Caco-2 (cell line): ENCODE measurements around the gene CSNK2A3. TPM values are rescaled to one million over a fixed set of nuclear protein-coding genes. Genes with fewer than 3 reads are reported as not detected.

Experiments used
- BruUV-seq: library from RNA; stranded (reverse); fragments of 400-500 nt; replicated peaks from 2 replicates; lab custom pipeline; 2021; lab: Mats Ljungman, UMichigan
- CTCF ChIA-PET: fragments of 300-600 bp; sonication (Branson Sonifier 250); formaldehyde crosslinking; loops from one replicate; lab custom pipeline; 2022; ENCODE audit warnings: antibody characterized with exemption; lab: Charles Lee
- POLR2A ChIA-PET: fragments of 300-600 bp; sonication (Branson Sonifier 250); formaldehyde crosslinking; loops from one replicate; lab custom pipeline; 2022; ENCODE audit warnings: antibody characterized with exemption; lab: Charles Lee
- DNase-seq, 2 experiments: peaks; one replicate each; pipeline versions ENCODE4 v3.0.0 to v3.0.0-alpha.2; 2020 to 2022
- H3K27me3 ChIP-seq: replicated peaks from 2 replicates; pipeline ENCODE4 v1.6.0; 2011; ENCODE audit warnings: low read length; ENCODE audit not compliant: control insufficient read depth, insufficient read depth
- H3K36me3 ChIP-seq: 2 replicates; pipeline ENCODE4 v1.5.1; 2011; ENCODE audit warnings: low read length; ENCODE audit not compliant: control insufficient read depth, insufficient read depth
- H3K4me1 ChIP-seq: fragments of 250-450 bp; sonication (Bioruptor Pico); 2 replicates; pipeline ENCODE4 v1.5.1; 2020; ENCODE audit warnings: mild to moderate bottlenecking
- H3K4me3 ChIP-seq: 2 replicates; pipeline ENCODE4 v1.5.1; 2011; ENCODE audit warnings: low read depth, mild to moderate bottlenecking, control low read depth, low read length
- H3K9me3 ChIP-seq: fragments of 250-450 bp; sonication (Bioruptor Pico); 2 replicates; pipeline ENCODE4 v1.5.1; 2020; ENCODE audit warnings: mild to moderate bottlenecking, moderate library complexity
- H3K27ac Mint-ChIP-seq: one replicate; pipeline ENCODE4 v1.8.0; 2022; ENCODE audit warnings: mixed read lengths; ENCODE audit not compliant: unreplicated experiment
- H3K27me3 Mint-ChIP-seq: one replicate; pipeline ENCODE4 v1.8.0; 2022; ENCODE audit warnings: mixed read lengths; ENCODE audit not compliant: insufficient read depth, unreplicated experiment
- H3K36me3 Mint-ChIP-seq: one replicate; pipeline ENCODE4 v1.8.0; 2022; ENCODE audit warnings: mild to moderate bottlenecking, mixed read lengths; ENCODE audit not compliant: insufficient read depth, unreplicated experiment
- H3K4me1 Mint-ChIP-seq: one replicate; pipeline ENCODE4 v1.8.0; 2022; ENCODE audit warnings: low read depth, mixed read lengths; ENCODE audit not compliant: unreplicated experiment
- H3K4me3 Mint-ChIP-seq: one replicate; pipeline ENCODE4 v1.8.0; 2022; ENCODE audit warnings: mild to moderate bottlenecking, moderate library complexity, mixed read lengths; ENCODE audit not compliant: unreplicated experiment
- H3K9me3 Mint-ChIP-seq: one replicate; pipeline ENCODE4 v1.8.0; 2022; ENCODE audit warnings: mixed read lengths; ENCODE audit not compliant: unreplicated experiment
- CTCF ChIP-seq, 2 experiments: fragments of 200-600 bp in 1 of 2; IDR thresholded peaks; 1 replicate in 1 of 2; 2 replicates in 1 of 2; pipeline versions ENCODE4 v1.5.1 to v1.8.0; 2011 to 2022; ENCODE audit warnings: antibody characterized with exemption in 1 of 2, control low read depth in 1 of 2, inconsistent platforms in 1 of 2, low read depth in 1 of 2, low read length in 1 of 2, mild to moderate bottlenecking in 1 of 2, moderate library complexity in 1 of 2; ENCODE audit not compliant: insufficient read depth in 1 of 2, severe bottlenecking in 1 of 2, unreplicated experiment in 1 of 2
- intact Hi-C: fragments of 100-400 bp; cut with micrococcal nuclease; formaldehyde crosslinking; loops from one replicate; pipeline ENCODE4 v1.10.0; 2022; ENCODE audit not compliant: unreplicated experiment
- total RNA-seq: library from RNA; stranded (reverse); gene quantifications from 2 replicates; pipeline ENCODE4 v1.2.3, GENCODE V29; 2022

The CSNK2A3 gene
- total RNA-seq, 1 experiment from 2014 or later = 0.75 TPM

GRCh38 chr11:11370255-11370961 lies 17.4 kb upstream of the CSNK2A3 start:
- intact Hi-C loops = no loop called here
- Histone ChIP-seq H3K4me3 (no peak overlapping the region), H3K27me3 (0 out of 2 replicates have a peak, but pooled peaks cover 1% of the 10 kb centered on the region), H3K36me3 (no peaks in the 10 kb centered on the region), H3K9me3 (0 out of 2 replicates have a peak, but pooled peaks cover 7% of the 10 kb centered on the region), H3K4me1 (no peaks in the 10 kb centered on the region)
- no peak for TF ChIP-seq CTCF (IDR thresholded peaks at IDR 0.05; ENCODE audit: insufficient read depth in 1 of 2, low read depth in 1 of 2, low read length in 1 of 2, severe bottlenecking in 1 of 2, unreplicated experiment in 1 of 2)
- Mint-ChIP-seq H3K4me3 (no peak overlapping the region), H3K27me3 (peaks cover 23% of the 10 kb centered on the region), H3K36me3 (no peaks in the 10 kb centered on the region), H3K4me1 (no peaks in the 10 kb centered on the region), H3K27ac (no peak overlapping the region), H3K9me3 (peaks cover 21% of the 10 kb centered on the region)
- POLR2A ChIA-PET = no interaction called here
- CTCF ChIA-PET = interaction anchor here (0.7 kb wide), 1 partner anchor 32 kb away, joined by 3 read pairs; no protein-coding TSS in a partner anchor
- no TSS peak for BruUV-seq
- no peak for DNase-seq

- H3K4me3 ChIP-seq = no peak overlapping the region
- no peak for TF ChIP-seq CTCF (IDR thresholded peaks at IDR 0.05; ENCODE audit: insufficient read depth in 1 of 2, low read depth in 1 of 2, low read length in 1 of 2, severe bottlenecking in 1 of 2, unreplicated experiment in 1 of 2)
- H3K9me3 ChIP-seq = 0 out of 2 replicates have a peak, but pooled peaks cover 7% of the 10 kb centered on the region
- Mint-ChIP-seq H3K36me3 (no peaks in the 10 kb centered on the region), H3K4me3 (no peak overlapping the region), H3K4me1 (no peaks in the 10 kb centered on the region), H3K27me3 (peaks cover 21% of the 10 kb centered on the region), H3K27ac (no peak overlapping the region), H3K9me3 (peaks cover 21% of the 10 kb centered on the region)
- H3K4me1 ChIP-seq = no peaks in the 10 kb centered on the region
- POLR2A ChIA-PET = no interaction called here
- DNase-seq = no peak
- 0 out of 2 replicates have a peak, but pooled peaks cover under 1% of the 10 kb centered on the region for H3K27me3 ChIP-seq
- no peaks in the 10 kb centered on the region for H3K36me3 ChIP-seq
- BruUV-seq = no TSS peak
- intact Hi-C loops = no loop called here
- CTCF ChIA-PET = no interaction called here
These were observed 13.7 kb upstream of the CSNK2A3 start for GRCh38 chr11:11366793-11367192.

GRCh38 chr11:11363674-11364073 lies 10.6 kb upstream of the CSNK2A3 start:
- no peak overlapping the region for H3K4me3 ChIP-seq
- intact Hi-C loops = no loop called here
- H3K36me3 ChIP-seq = no peaks in the 10 kb centered on the region
- BruUV-seq = no TSS peak
- no peak for TF ChIP-seq CTCF (IDR thresholded peaks at IDR 0.05; ENCODE audit: insufficient read depth in 1 of 2, low read depth in 1 of 2, low read length in 1 of 2, severe bottlenecking in 1 of 2, unreplicated experiment in 1 of 2)
- CTCF ChIA-PET = no interaction called here
- H3K9me3 ChIP-seq = 0 out of 2 replicates have a peak, but pooled peaks cover 7% of the 10 kb centered on the region
- no peaks in the 10 kb centered on the region for H3K4me1 ChIP-seq
- H3K4me1 Mint-ChIP-seq = no peaks in the 10 kb centered on the region
- H3K27ac Mint-ChIP-seq = no peak overlapping the region
- H3K4me3 Mint-ChIP-seq = no peak overlapping the region
- DNase-seq = no peak
- peaks cover 6% of the 10 kb centered on the region for H3K27me3 Mint-ChIP-seq
- H3K36me3 Mint-ChIP-seq = no peaks in the 10 kb centered on the region
- POLR2A ChIA-PET = no interaction called here
- peaks cover 10% of the 10 kb centered on the region for H3K9me3 Mint-ChIP-seq
- H3K27me3 ChIP-seq = no peaks in the 10 kb centered on the region
